HS-5 (cell line): Measurements from ENCODE around the gene SMYD3.
"Not testable (repeated sequence)": the region's sequence is repeated elsewhere in the genome, so short reads cannot be mapped to it uniquely, and the experiment has no call there.

Source experiments
- DNase-seq: peaks from one replicate; pipeline ENCODE4 v3.0.0-alpha.2; 2012; ENCODE audit warnings: low read depth

The SMYD3 gene

DNA sequence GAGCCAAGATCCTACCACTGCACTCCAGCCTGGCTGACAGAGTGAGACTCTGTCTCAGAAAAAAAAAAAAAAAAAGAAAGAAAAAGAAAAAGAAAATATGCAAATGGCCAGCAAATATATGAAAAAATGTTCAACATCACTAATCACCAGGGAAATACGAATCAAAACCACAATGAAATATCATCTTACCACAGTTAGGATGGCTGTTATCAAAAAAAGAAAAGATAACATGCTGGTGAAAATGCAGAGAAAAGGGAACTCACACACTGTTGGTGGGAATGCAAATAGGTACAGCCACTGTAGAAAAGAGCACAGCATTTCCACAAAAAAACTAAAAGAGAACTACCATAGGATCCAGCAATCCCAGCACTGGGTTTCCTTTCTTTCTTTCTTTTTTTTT is 477.5 kb downstream of the SMYD3 start:
- no peak for DNase-seq

DNA sequence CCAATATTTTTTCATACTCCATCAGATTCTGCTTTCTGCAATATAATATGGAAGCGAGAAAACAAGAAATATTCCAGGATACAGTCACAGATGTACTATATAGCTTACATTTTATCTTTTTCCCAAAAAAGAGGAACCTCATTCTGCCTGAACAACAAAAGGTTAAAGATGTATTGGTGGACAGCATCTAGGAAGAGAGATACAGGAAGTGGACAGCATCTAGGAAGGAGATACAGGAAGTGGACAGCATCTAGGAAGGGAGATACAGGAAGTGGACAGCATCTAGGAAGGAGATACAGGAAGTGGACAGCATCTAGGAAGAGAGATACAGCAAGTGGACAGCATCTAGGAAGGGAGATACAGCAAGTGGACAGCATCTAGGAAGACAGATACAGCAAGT is 483.0 kb downstream of the SMYD3 start:
- DNase-seq: not testable (repeated sequence)

DNA sequence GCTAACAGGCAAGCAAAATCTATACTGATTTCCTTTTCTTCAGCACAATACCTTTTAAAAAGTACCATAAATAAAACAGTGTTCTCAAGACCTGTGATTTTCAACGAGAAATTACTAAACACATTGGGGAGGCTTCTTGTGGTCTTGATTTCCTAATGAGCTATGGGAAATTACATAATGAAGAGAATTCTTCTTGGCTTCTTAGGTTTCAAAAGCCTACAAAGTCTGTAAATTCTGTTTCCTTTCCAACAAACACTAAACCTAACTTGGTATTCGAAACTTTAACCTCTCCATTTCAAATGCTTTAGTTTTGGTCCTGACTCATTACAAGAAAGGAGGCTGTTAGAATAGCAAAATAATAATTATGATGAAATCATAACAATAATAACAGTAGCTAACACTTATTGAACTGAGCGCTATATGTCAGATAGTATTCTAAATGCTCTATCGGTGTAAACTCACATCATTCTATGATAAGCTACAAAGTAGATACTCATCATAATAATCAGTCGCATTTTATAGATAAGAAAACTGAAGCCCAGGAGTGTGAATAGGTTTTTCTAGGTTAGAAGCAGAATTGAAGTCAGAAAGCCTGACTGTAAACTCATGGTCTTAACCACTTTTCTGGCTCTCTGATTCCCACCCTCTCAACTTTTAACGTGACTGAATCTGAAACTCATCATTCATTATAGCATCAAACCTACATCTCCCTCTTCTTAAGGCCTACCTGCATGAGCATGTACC is 486.7 kb downstream of the SMYD3 start:
- DNase-seq: no peak

DNA sequence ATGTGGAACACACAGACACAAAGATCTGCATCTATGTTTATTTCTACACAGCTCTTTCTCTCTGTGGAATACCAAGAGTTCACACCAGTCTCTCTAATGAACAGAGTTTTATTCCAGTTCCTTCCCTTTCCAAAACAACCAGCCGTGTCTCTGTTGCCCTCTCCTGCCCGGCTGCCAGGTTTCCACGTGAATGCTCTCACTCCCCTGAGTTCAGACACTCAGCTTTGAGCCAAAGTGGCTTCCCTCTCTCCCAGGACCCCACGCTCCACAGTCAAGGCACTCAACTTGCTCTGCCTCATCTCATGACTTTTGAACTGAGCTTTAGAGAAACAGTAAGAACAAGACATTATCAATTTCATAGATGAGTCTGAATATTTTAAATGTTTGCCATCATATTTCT is 488.9 kb downstream of the SMYD3 start:
- DNase-seq: no peak

DNA sequence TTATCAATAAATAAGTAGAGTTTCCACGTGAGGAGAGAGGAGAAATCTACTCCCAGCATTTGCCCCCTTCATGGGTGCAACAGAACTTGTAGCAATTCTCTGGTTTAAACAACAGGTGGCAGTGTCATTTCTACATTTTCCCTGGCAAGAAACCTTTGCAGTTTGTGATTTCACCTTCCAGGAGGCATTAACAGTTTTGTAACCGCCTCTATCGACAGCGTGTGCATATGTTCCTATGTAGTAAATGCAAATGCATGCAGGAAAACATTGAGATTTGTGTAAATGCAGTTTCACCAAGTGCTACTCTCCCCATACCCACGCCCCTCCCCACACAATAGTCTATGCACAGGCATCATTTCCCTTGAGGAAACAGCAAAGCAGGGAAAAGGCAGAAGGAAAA is 494.7 kb downstream of the SMYD3 start:
- no peak for DNase-seq

DNA sequence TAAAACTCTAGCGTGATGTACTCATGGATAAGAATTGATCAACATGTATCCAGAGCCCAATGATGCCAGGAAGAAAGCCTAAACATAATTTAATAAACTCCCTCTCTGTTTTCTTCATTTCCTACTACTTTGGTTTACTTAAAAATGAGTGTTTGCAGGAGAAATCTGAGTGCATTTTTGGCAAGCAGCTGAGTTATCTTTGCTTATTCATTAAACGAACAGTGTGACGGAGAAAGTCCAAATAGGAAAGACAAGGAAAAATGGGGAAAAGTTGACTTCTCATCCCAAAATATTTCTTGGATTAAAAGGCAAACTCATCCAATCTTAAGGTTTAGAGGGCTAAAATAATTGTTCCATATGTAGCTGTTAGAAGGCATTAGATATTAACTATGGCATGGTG is 496.7 kb downstream of the SMYD3 start:
- DNase-seq: no peak

DNA sequence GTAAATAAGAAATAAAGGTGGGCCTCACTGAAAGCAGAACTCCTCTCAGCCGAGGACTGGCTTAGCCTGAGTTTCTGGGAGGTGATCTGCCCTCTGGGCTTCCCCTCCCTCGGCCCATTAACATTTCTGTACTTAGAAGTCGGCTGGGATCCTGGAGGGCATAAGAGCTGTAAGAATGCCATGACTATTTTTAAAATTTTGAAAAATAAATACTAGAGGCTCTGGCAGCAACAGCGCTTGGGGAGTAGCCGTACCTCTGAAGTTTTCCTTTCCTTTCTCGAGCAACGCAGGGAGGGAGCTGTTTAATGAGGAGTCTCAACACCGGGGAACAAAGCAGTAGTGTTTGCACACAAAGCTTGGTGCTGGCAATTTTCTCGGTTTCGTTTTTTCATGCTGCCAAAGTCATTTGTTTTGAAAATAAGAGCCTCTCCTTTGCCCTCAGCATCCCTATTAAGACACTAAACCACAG is 498.7 kb downstream of the SMYD3 start:
- DNase-seq: no peak

DNA sequence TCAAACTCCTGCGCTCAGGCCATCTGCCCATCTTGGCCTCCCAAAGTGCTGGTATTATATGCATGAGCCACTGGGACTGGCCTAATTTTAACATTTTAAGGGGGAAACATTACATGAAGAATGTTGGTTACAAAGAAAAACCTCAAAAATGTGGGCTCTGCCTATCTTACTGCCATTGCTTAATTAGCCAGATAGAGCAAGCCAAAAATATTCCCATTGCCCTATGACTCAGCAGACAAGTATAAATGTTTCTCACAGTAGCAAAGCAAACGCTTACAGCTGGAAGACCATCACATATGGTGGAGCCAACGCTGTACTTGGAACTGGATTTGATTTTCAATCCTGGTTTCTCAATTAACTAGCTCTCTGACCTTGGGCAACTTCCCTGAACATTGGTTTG is 502.0 kb downstream of the SMYD3 start:
- peak; percentile 93 for DNase-seq

DNA sequence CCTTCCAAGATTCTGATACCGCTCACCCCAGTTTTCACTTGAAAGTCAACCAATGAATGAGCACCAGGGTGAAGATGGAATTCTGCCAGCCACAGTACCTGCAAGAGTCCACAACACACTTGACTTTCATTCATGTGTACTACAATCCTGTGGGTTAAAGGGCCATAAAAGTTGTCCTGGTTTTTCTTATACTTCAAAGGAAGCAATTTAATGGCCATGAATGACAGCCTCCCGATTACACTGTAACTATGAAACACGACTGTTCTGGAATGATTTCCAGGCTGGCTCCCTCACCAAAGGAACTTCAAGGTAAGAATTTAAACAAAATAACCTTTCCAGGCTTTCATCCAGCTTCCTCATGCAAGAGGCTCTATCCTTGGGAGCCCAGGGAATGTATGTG is 502.8 kb downstream of the SMYD3 start:
- no peak for DNase-seq

DNA sequence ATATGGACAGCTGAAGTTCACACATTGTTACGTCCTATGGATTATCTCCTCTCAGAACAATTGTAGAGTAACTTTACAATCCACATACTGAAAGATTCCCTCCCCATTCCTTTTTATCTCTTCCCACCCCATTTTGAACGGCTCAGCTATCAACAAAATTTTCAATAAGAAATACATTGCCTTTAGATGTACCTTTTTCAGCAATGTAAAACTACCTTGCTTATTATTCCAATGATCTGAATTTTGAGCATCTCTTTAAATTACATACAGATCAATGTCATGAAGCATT is 503.7 kb downstream of the SMYD3 start:
- DNase-seq: no peak

DNA sequence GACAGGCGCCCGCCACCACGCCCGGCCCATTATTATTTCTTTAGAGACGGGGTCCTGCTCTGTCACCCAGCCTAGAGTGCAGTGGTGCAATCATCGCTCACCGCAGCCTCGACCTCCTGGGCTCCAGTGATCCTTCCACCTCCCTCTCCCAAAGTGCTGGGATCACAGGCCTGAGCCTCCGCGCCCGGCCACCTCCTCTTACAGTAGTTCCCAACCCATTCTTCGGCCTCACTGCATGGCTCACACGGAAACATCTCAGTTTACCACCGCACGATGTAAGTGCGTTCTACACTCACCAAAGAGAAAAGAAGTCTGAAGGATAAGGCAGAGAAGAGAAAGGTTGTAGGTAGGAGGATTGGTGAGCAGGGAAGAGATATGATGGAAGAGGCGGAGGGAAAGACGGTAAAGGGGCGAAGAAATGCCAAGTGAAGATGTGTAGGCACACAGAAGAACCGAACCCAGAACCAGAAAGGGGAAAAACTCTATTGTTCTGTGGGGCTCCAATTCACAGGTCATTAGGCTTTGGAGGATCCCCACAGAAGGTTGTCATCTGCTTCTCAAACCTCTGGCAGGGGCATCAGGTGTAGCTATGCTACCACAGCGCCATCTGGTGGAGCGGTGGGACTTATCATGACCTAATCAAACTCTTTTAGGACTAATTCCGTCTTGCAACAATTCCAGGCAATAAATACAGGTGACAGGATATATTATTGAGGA is 504.2 kb downstream of the SMYD3 start:
- peak; percentile 62 for DNase-seq

DNA sequence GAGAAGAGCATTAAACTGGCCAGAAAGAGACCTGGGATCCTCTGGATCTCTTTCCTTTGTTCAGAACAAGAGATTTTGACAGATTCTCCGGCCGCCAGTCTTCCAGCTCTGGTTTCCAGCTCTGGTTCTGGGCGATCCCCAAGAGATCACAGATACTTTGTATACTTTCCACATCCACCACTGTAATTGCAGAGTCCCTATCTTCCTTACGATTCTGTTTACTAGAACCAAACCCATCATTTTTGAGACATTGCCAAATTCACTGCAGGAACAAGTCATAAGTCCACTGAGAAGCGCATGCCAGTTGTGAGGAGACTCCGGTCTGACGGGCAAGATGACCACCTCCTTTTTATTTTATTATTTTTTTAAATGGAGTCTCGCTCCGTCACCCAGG is 505.2 kb downstream of the SMYD3 start:
- DNase-seq: no peak

DNA sequence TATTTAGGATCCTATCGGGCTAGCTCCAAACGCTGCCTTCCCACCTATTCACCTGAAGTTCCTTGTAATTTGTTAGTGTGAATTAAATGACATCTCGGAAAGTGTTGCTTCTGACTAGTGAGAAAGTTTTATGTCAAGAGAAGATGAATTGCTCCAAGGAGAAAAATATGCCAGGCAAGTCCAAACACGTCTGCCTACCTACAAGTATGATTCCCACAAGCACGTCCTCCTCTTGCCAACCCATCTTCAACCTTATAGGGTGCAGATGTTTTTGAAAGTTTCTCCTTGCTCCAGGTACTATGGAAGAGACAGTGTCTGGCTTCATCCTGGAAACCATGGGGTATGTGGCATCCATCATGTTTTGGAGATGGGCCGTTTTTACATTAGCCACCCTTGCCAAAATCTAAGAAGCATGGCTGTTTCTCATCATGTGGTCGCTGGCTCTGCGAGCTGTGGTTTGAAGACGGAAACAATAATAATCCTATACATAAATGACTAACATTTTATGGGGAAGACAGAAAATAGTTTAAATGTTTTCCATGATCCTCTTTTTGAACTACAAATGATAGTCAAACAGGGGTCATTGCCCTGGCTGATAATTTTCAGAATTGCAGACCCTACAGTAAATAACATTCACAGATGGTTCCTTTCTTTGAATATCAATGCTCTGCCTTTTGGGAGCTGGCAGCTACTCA is 505.8 kb downstream of the SMYD3 start:
- peak; percentile 60 for DNase-seq

DNA sequence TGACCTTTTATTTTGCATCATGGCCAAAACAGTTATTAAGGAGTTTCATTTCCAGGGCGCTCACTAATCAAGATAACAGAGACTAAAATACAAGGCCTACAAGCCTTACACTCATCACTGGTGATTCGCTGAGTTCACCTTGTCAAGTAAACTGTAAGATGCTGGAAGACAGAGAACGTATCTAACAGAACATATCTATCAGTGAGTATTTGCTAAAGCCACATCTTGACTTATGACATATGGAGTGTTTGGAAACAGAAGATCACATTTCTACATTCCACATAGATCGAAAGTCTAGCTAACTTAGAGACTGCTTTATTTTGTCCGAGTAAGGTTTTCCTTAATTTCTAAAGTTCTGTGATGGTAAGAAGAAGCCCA is 506.5 kb downstream of the SMYD3 start:
- no peak for DNase-seq

DNA sequence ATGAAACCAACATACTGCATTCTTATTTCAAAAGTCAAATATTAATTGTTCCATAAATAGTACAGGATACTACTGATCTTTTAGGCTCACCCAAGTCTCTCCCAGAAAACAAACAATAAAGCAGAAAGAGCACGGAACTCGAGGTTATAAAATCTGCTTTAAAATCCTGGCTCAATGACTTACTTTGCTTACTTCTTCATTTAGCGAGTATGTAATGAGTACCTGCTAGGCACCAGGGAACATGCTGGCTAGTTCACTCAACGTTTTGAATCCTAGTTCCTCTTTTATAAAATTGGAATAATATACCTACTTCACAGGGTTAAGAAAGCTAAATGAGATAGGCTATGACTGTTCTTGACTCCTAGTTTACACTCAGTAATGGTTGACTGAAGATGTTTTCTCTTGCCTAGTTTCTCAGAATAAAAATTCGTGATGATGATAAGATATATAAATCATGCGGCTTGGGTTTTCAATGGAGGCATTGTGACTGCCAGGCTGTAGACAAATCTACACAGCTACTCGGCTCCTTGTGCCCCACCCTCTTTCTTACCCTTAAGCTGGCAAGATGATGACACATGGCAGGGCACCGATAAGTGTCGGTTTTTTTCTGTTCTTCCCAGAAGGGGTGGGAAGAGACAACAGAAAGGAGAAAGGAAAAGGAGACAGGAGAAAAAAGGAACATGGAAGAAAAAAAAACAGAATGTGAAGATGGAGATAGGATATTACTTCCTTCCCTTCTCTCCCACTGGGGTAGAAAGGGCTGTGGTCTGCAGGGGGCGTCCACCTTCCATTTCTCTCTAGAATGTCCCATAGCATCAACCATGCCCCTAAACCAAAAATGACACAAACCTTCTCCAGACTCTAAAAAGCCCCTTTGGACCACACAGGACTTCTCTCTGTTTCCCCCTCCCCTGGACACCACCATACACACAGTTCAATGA is 507.1 kb downstream of the SMYD3 start:
- DNase-seq: no peak

DNA sequence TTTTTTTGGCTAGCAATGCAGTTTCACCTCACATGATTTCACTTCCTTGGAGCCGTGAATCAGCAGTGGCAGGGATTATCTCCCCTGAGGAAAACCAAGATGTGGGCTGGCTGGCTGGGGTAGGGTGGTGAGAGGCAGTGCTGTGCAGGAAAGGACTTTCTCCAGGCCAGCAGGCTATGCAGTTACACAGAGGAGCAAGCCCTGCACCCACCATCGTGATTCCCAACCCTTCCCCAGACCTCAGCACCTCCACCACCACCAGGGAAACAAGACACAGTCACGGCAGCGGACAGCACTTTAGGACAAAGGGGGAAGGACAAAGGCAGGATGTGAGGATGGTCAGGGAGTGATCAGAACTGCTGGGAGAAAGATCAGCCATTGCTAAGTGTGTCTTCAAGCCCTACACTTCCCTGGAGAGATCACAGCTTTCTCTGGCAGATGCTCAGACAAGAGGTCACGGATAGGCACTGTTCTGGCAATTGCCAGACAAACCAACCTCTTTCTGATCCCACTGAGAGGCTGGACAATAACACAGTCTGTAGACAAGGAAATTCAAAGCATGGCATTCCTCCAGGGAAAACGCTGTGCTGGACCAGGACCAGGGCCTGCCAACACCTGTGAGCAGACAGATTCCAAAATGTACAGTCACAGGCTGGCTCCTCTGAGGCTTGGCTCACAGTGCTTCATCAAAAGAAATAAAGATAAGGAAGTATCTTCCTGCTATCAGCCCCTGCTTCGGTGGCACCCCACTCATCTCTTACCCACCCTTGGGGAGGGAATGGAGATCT is 509.4 kb downstream of the SMYD3 start:
- no peak for DNase-seq

DNA sequence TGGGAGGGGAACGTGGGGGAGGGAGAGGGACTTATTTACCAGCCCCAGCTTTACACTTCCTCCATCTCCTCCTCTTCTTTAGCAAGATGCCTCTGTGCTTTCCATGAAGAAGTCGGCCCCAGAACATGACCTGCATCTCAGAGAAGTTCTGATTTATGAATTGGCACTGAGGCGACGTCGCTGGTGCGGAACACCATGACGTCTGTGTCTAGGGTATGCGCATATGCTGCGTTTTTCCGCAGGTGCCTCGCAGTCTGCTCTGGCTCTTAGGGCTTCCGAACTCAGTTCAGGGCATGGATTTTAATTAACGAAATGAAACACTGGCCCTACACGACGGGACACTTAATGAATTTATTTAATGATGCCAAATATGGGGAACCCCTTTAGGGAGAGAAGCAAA is 510.3 kb downstream of the SMYD3 start:
- no peak for DNase-seq

DNA sequence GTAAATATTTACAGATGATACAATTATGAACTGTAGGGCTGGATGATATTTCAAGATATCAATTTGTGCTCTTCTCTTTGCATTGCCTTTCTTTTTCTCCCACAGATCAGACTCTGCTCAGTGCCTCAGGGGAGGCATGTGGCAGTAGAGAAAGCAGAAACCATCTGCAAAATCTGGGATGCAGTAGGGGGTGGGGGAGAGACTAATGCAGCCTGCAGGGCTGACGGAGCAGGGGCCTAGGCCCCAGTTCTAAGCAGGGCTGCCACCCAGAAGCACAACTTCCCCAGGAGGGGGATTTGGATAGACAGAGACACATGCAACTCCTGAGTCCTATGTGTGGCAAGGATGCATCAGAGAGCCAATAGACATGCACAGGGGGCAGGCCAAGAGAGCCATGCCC is 511.6 kb downstream of the SMYD3 start:
- DNase-seq: no peak

DNA sequence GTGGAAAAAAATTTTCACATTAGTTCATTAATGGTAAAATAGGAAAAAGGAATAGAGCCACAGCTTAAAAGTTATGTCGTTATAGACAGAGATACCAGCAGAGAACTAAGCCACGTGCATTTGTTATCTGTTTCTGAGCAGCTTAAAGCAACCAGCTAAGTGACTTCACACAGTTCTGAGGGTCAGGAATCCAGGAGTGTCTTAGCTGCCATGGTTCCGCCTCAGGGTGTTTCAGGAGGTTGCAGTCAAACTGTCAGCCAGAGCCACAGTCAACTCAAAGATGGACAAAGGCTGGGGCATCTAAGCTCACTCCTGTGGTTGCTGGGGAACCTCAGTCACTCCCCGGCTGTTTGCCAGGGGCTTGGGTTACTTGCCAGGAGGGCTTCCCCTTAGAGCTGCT is 515.8 kb downstream of the SMYD3 start:
- no peak for DNase-seq

DNA sequence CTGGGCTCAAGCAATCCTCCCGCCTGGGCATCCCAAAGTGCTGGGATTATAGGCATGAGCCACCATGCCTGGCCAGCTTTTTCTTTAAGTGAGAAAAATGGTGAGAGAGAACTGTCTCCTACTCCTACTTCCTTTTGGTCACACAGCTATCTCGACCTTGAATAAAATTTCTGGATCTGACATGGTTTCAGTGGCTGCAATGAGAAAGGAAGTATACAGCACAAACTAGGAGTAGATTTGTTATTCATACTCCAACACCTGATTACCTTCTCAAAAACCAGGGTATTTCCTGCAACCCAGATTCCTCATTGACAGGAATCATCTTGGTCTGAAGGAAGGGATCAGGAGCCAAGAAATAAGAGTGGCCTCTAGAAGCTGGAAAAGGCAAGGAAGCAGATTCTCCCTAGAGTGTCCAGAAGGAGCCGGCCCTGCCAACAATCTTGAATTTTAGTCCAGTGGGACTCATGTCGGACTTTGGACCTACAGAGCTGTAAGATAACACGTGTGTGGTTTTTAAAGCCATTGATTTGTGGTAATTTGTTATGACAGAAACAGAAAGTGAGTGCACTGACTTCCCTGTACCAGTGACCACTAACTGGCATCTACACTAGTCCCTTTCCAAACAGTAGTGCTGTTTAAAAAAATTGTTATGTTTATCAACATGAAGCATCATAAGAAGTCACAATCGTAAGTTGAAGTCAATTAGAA is 516.6 kb downstream of the SMYD3 start:
- DNase-seq: no peak
